ENCODE results near the gene CATSPER2.
"Not testable (repeated sequence)": the region's sequence is repeated elsewhere in the genome, so short reads cannot be mapped to it uniquely, and the experiment has no call there.

CATSPER2 gene

DNA sequence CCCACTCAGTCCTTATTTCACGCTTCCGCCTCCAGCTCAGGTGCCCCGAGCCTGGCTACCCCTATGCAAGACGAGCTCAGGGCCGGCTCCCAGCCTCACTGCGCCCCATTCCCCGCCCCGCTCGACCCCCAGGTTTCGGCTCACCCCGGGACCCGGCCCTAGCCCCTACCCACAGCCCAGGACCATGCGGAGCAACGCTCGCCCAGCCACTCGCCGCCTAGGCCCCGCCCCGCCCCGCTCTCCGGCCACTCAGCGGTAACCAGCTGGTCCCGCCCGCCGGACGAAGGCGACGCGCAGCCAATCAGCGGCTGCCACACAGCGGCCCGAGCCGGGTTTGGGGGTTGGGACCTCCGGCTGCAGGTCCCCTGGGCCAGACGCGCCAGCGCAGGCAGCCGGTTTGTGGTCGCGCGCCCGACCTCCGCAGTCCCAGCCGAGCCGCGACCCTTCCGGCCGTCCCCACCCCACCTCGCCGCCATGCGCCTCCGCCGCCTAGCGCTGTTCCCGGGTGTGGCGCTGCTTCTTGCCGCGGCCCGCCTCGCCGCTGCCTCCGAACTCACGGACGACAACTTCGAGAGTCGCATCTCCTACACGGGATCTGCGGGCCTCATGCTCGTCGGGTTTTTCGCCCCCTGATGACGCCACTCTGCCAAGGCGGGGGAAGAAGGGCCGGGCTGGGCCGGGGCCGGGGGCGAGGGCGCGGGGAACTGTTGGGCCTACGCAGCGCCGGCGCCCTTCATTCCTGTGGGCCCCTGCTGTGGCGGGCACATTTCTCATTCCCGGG, at the start of gene CATSPER2:
TSS of gene CATSPER2 (minus strand) at position 196 of the 781 bp plus-strand sequence. CDS start 783 bp downstream, outside the sequence.
- no peak for DNase-seq

DNA sequence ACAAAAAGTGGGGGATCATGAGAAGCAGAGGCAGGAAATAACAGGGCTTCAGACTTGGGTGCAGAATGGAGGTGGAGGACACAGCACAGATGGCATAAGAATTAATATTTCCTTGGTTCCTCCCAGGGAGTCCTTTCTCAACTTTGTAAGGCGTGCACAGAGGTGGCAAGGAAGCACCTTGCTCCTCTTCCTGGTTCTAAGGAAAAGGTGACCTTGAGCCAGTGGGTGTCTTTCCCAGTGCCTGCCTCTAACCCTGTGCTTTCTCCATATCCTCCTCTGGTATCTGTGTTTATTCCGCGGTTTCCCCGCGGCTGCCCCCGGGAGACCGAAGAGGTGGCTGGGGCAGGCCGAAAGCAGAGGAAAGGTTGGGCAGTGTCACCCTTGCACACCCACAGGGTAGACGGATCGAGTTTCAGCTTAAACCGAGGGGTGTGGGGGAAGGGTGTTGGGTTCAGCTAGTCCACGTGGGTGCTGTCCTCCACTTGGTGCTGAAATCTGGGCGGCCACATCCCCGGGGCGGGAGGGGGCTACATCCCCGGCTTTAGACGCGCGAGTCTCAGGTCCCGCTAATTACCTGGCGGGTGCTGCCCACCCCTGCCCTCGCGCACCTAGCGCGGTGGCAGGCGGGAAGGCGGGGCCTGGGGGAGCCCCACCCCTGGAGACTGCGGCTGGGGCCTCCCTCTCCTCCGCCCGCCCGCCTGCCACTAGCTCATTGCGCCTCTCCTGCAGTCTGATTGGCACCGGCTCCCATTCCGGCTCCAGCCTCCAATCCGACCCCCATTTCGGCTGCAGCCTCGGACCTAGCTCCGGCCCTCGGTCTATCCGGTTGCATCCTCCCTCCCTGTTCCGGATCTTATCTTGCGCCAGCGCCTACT, 44.7 kb upstream of the CATSPER2 start, which contains the start of gene CKMT1A:
TSS of gene CKMT1A (plus strand) at position 712 of the 875 bp plus-strand sequence. CDS start 192 bp downstream, outside the sequence.
- DNase-seq = not testable (repeated sequence)

DNA sequence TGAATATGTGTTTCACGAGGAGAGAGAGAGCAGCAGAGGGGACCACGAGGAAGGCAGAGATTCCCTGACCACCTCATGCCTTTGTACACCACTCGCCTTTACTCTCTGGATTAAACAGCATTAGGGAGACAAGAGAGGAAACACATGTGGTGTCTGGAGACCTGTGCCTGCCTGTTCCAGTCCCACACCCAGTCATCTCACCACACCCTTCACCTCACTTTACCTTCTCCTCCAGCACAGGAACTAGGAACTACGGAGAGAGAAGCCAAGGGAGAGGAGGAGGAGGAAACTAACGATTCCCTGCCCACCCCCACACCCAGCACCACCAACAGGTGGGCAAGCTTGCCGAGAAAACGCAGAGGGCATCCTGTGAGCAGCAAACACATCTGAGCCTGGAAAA, 44.0 kb upstream of the CATSPER2 start:
- not testable (repeated sequence) for DNase-seq

DNA sequence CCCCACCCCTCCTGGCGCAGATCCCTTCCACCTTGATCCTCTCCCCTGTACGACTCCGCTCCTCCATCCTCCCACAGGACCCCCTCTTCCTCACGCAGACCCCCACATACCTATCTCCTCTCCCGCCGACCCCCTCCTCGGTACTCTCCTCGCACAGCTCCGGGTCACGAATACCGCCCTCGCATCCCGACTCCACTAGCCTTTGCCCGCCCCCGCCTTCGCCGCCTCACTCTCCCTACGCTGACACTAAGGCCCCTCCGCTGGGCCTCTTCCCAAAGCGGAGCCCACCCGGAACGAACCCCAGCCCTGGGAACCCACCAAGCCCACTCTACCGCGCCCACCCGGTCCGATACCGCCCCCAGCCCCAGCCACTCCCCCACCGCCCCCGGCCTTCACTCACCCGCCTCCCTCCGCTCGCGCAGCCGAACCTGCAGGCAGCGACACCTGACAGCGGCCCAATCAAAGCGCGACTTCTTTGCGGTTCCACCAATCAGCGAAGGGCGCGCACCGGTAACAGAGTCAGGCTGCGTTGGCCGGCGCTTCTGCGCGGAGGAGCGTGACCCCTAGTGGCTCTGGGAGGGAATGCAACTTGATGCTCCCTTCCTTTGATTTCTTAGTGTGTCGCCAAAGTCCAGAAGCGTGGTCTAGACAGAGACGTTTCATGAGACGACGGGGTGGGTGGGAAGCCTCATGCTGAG, 41.1 kb upstream of the CATSPER2 start:
- DNase-seq = not testable (repeated sequence)

DNA sequence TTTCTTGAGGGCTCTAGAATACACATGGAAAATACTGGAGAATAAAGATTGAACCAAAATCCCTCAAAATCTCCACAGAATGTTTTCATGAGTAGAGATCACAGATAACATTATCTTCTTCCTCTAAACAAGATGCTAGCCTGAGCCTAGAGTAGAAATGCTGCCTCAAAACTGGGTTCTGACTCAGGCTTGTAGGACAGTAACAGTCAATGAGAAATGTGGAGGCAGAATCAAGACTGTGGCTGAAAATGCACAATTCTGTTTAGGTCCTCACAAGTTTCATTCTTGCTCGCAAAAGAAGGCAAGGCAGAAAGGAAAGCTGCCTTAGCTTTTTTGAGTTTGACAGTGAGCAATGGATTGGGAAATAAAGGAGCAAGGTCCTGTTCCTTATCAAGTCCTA, 25.5 kb upstream of the CATSPER2 start:
- not testable (repeated sequence) for DNase-seq

DNA sequence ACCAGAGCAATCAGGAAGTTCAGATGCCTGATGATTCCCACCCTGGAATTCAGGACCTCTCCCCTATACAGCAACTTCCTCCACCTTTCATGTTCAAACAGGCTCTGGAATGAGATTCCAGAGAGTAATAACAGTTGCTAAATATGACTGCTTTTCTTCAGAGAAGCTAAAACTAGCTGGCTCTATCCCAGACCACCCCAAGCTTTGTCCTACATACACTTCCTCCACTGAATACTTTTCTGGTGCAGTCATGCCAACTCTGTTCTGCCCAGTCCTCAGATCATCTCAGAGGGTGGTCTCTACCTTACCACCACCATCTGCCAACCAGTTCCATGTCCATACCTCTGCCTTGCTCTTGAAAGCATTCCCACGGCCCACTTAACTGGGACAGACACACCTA, 17.5 kb upstream of the CATSPER2 start:
- DNase-seq = not testable (repeated sequence)

DNA sequence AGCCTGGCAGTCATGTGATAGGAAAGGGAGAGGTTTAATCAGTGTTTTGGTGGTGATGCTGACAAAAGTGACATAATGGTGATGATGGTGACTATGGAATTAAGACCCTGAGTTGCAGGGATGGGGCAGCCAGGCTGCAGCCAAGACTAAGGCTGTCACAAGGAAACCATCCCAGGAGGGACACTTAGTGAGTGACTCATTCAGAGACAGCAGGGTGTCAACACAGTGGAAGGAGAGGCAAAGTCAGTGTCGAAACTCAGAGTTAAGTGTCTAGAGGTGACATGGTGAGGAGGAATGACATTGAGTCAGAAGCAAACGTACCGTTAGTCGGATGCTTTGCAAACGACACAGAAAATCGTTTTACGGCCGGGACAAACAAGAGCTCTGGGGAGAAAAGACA, 14.7 kb upstream of the CATSPER2 start:
- not testable (repeated sequence) for DNase-seq

DNA sequence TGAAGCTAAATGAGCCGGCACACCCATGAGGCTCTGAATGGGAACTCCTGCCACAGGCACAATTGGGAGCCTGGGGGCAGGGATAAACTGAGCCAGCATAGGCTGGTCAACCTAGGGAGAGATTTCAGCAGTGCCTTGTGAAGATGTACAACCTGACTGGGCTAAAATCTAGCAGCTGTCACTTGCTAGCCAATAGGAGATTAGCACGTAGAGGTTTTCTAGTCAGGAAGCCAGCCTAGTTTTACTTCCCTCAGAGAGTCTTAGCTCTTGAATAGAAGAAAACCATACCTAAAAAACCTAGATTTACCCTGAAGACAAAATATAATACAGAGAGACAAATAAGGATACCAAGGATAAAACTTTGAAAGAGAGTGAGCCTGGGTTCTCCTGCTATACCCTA, 13.6 kb upstream of the CATSPER2 start:
- not testable (repeated sequence) for DNase-seq

DNA sequence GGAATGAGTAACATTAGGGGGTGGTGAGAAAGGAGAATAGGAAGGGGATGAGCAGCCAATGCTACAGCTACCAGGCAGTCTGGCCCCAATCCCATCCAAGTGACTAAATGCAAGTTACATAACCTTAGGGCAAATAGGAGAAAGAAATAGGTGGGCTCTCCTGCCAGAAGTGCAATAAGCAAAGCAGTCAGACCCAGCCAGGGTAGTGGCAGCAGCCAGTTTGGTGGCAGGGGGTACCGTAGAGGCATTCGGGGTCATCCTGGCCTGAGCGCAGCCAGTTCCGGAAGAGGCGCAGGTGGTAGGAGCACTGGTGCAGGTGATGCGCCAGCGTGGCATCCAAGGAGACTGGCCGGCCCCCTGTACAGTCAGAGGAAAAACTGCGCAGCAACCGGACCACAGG, 11.1 kb upstream of the CATSPER2 start:
- not testable (repeated sequence) for DNase-seq

DNA sequence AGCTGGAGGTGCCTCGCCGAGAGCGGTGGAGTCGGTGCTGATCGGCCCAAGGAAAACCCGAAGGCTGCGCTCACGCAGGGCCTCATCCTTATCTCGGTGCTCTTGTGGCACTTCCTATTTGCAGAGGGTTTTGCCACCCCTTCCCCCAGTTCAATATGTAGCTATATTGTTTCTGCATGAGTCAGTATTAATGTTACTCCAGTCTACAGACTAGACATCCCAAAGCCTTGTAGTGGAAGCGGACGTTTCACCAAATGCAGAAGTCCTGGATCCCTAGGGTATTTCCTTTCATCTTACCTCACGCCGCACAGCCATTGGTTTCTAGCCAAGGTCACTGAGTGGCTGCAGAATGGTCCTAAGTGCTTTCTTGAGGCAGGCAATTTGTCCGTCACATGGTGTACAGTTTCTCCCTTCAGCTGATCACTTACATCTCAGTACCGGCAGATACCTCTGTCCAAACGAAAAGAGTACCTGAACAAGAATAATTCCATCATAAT, 834 bp upstream of the CATSPER2 start:
- DNase-seq = not testable (repeated sequence)

DNA sequence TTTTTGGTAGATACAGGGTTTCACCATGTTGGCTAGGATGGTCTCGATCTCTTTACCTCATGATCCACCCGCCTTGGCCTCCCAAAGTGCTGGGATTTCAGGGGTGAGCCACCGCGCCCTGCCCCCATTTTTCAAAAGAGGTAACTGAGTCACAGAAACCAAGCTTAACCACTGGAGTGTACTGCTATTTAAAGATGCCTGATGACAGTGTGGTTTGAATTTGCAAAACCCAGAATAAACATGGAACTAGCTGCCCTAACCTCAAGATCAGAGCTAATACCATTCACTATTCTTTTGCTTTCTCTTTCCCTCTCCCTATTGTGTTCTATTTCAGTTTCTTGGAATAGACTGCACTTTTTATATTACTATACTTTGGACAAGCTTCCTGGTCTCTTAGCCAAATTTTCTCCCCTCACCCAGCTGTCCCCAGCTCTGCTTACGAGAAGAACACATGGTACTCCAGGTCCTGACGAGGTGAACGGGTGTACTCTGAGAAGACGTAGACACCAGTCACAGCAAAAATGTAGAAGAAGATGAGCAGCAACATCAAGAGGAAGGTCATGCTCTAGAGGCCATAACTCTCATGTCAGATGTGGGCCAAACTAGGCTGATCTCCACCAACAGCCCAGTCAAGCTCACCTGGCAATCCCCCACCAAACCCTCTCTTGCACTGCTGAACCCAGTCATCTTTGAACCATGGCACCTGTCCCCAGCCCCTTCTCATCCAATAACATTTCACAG, 10.0 kb downstream of the CATSPER2 start:
- not testable (repeated sequence) for DNase-seq

DNA sequence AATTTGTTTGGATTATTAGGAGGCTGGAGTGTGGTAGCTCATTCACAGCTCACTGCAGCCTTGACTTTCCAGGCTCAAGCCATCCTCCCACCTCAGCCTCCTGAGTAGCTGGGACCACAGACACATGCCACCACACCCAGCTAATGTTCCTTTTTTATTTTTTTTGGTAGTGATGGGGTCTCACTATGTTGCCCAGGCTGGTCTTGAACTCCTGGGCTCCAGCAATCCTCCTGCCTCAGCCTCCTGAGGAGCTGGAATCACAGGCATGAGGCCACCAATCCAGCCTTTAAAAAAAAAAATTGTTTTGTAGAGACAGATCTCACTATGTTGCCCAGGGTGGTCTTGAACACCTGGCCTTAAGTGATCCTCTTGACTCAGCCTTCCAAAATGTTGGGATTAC, 21.7 kb downstream of the CATSPER2 start:
- not testable (repeated sequence) for DNase-seq

DNA sequence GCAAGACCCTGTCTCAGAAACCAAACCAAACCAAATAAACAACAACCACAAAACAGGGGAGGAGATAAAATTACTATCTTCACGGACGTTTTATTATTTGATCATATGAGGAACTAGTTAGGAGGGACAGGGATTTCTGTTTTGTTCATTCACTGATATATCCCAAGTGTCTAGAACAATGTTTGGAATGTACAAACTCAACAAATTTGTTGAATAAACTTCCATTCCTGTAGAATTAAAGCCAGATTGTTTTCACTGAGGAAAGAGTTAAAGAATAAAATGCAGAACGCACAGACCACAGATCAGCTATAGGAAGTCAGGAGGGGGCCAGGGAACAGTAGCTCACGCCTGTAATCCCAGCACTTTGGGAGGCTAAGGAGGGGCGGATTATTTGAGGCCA, 23.5 kb downstream of the CATSPER2 start:
- DNase-seq = no peak

DNA sequence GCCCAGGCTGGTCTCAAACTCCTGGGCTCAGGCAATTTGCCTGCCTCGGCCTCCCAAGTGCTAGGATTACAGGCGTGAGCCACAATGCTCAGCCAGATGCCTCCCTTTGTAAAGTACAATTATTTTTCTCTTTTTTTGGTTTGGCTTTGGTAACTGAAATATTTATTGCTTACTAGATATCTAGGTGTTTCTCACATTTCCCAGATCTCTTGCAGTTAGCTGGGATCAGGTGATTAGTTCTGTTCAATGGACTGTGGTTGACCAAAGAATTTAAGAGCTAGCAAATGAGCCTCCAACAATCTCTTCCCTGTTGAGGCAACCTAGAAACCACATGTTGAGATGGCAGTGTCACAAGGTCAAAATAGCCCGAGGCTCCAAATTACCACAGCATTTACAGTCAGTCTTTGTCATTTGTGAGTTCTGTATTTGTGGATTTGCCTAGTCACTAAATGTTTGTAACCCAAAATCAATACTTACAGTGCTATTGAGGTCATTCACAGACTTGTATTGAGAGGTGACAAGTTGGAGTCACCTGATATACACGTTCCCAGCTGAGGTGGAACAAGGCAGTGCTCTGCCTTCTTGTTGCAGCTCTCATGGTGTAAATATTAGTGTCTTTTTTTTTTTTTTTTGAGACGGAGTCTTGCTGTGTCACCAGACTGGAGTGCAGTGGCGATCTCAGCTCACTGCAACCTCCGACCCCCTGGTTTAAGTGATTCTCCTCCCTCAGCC, 26.4 kb downstream of the CATSPER2 start:
- not testable (repeated sequence) for DNase-seq

DNA sequence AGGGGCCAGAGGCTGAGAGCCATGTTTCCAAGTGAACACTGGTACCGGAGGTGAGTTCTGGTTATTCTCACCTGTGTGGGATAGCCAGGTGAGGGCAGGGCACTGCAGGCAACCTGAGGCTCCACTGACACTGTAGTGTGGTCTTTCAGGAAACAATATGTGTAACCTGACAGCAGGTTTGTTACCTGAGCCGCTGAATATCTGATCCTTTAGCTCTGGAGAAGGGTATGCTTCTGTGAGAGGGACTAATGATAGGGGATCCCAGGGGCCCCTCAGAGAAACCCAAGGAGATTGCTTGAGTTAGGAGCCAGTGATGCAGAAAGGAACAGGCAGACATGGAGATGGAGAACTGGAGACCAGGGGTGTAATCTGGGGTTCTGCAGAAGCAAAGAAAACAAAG, 29.9 kb downstream of the CATSPER2 start, which contains the start of gene STRC:
TSS of gene STRC (minus strand) at position 101 of the 400 bp plus-strand sequence. CDS start at position 23, 78 bp downstream.
- not testable (repeated sequence) for DNase-seq

DNA sequence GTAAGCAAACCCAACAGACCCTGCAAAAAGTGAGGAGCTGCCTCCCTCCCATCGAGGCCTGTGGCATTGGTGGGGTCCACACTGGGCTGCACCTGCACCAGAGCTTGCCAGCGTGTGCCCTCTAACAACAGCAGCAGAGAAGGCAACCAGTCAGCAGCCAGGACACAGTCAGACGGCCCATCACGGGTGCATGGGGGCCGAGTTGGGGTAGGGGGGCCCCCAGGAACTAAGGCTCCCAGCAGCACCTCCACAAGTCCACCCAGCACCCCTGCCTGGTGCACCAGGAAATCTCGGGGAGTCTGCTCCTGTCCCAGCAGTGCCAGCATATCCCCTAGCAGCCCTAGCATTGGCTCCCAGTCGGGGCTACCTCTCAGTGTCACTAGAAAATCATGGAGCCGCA, 30.9 kb downstream of the CATSPER2 start:
- not testable (repeated sequence) for DNase-seq

DNA sequence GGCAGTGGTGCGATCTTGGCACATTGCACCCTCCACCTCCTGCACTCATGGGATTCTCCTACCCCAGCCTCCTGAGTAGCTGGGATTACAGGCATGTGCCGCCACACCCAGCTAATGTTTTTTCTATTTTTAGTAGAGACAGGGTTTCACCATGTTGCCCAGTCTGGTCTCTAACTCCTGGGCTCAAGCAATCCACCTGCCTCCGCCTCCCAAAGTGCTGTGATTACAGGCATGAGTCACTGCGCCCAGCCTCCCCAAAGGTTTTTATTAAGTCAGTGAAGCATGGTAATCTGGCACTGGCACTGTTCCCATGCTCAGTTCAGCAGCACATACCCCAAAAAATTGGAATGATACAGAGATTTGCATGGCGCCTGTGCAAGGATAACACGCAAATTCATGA, 46.4 kb downstream of the CATSPER2 start:
- not testable (repeated sequence) for DNase-seq

DNA sequence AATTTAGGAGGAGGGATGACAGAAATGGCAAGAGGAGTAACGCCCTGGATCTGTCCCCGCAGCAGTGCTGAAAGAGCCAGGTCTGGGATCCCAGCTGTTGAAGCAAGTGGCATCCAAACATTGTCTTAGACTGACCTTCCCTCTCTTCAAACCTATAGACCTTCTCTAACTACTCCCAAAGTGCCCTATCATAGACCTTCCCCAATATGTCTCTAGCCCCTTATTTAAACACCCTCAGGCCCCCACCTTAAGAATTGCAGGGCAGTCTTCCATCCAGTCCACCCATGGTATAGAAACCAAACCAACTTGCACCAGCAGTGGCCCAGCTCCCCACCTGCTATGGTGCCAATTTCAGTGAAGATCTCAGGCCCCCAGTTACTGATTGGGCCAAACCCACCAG, 48.4 kb downstream of the CATSPER2 start:
- DNase-seq = not testable (repeated sequence)

DNA sequence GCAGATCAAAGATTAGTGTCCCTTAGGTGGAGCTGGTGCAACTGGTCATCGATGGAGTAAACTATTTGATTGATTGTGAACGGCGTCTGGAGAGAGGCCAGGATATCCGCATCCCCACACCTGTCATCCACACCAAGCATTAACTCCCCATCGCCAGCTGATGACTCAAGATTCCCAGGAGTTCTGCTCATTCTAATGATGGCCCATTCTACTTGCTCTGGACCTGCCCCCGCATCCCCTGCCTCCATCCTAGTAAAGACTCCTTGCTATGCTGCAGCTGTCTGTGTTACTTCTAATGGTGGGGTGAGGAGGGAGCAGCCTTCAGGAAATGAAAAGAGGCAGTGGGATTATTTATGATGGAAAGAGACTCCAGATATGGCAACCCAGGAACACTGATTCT, 49.5 kb downstream of the CATSPER2 start:
- DNase-seq = not testable (repeated sequence)

DNA sequence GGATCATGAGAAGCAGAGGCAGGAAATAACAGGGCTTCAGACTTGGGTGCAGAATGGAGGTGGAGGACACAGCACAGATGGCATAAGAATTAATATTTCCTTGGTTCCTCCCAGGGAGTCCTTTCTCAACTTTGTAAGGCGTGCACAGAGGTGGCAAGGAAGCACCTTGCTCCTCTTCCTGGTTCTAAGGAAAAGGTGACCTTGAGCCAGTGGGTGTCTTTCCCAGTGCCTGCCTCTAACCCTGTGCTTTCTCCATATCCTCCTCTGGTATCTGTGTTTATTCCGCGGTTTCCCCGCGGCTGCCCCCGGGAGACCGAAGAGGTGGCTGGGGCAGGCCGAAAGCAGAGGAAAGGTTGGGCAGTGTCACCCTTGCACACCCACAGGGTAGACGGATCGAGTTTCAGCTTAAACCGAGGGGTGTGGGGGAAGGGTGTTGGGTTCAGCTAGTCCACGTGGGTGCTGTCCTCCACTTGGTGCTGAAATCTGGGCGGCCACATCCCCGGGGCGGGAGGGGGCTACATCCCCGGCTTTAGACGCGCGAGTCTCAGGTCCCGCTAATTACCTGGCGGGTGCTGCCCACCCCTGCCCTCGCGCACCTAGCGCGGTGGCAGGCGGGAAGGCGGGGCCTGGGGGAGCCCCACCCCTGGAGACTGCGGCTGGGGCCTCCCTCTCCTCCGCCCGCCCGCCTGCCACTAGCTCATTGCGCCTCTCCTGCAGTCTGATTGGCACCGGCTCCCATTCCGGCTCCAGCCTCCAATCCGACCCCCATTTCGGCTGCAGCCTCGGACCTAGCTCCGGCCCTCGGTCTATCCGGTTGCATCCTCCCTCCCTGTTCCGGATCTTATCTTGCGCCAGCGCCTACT, 55.1 kb downstream of the CATSPER2 start, which contains the start of gene CKMT1B:
TSS of gene CKMT1B (plus strand) at position 700 of the 863 bp plus-strand sequence. CDS start 192 bp downstream, outside the sequence.
- DNase-seq = not testable (repeated sequence)

Data from CD4-positive, alpha-beta T cell treated with Interleukin-15 for 1 hour (primary cell).